ENCODE measurements around the gene ADRB1.

ADRB1 gene

GRCh38 chr10:114095559-114096337 is 52.1 kb downstream of the ADRB1 start:
- no peak for DNase-seq (ENCODE audit: low spot score)
